HepG2 (cell line): ENCODE results near the gene ZNF800. TPM values are rescaled to one million over a fixed set of nuclear protein-coding genes. Genes with fewer than 3 reads are reported as not detected.

Experiments used
- ATAC-seq: fragments of 200-7000 bp; cut with Tn5 transposase; 3 replicates; pipeline ENCODE4 v1.9.1; 2020; ENCODE audit warnings: mild to moderate bottlenecking, moderate library complexity
- BruUV-seq: library from RNA; stranded (reverse); fragments of 400-500 nt; replicated peaks from 2 replicates; lab custom pipeline; 2021; lab: Mats Ljungman, UMichigan
- CTCF ChIA-PET: fragments of 300-600 bp; formaldehyde crosslinking; extraction: SDS; loops from one replicate; lab custom pipeline; 2021; ENCODE audit warnings: low total read pairs, inconsistent platforms, low intra/inter-chr PET ratio; lab: Yijun Ruan, JAX
- POLR2A ChIA-PET: fragments of 350-600 bp; sonication (Branson Sonifier 250); formaldehyde crosslinking; loops from one replicate; lab custom pipeline; 2020; ENCODE audit warnings: antibody characterized with exemption, inconsistent platforms; lab: Yijun Ruan, JAX
- DNase-seq: peaks from one replicate; pipeline ENCODE4 v3.0.0-alpha.2; 2015; ENCODE audit warnings: low spot score
- FAIRE-seq: peaks from 3 replicates; lab custom pipeline; 2011; peaks lifted over from hg19 to GRCh38; lab: Jason Lieb, UNC
- H2AFZ ChIP-seq: one replicate; pipeline ENCODE4 v1.6.1; 2011; ENCODE audit warnings: low read length, inconsistent platforms
- H3K27ac ChIP-seq: fragments of 300-600 bp; 3 replicates; pipeline ENCODE4 v1.8.0; 2011; ENCODE audit warnings: mixed run types, mild to moderate bottlenecking, mixed read lengths, low read length, inconsistent platforms; ENCODE audit not compliant: insufficient read depth; ENCODE audit errors: extremely low read length
- H3K27me3 ChIP-seq, 2 experiments: fragments of 200-600 bp in 1 of 2; 2 replicates in 1 of 2; 3 replicates in 1 of 2; pipeline versions ENCODE4 v1.6.0 to v1.8.0; 2011; ENCODE audit warnings: low read length in 2 of 2, mild to moderate bottlenecking in 2 of 2, moderate library complexity in 2 of 2, inconsistent platforms in 1 of 2; ENCODE audit not compliant: insufficient read depth in 2 of 2, control insufficient read depth in 1 of 2
- H3K36me3 ChIP-seq, 2 experiments: fragments of 200-600 bp in 1 of 2; replicated peaks in 1 of 2; 2 replicates in 1 of 2; 3 replicates in 1 of 2; pipeline versions ENCODE4 v1.5.1 to v1.8.0; 2011; ENCODE audit warnings: low read length in 2 of 2, inconsistent platforms in 1 of 2; ENCODE audit not compliant: insufficient read depth in 2 of 2, control insufficient read depth in 1 of 2
- H3K4me1 ChIP-seq: 2 replicates; pipeline ENCODE4 v1.5.1; 2012; ENCODE audit warnings: low read length, inconsistent platforms; ENCODE audit not compliant: insufficient read depth
- H3K4me2 ChIP-seq: 2 replicates; pipeline ENCODE4 v1.6.0; 2011; ENCODE audit warnings: low read depth, low read length, inconsistent platforms
- H3K4me3 ChIP-seq, 3 experiments: fragments of 200-600 bp in 1 of 3; sonication (generic), shearing (Covaris generic) in 1 of 3; replicated peaks in 1 of 3; 2 replicates each; pipeline ENCODE4 v1.5.1; 2011 to 2016; ENCODE audit warnings: low read length in 3 of 3, inconsistent platforms in 2 of 3, low read depth in 2 of 3, mild to moderate bottlenecking in 2 of 3, control low read depth in 1 of 3, mixed read lengths in 1 of 3; ENCODE audit not compliant: insufficient read depth in 1 of 3
- H3K79me2 ChIP-seq: one replicate; pipeline ENCODE4 v1.6.1; 2011; ENCODE audit warnings: low read length, inconsistent platforms; ENCODE audit not compliant: insufficient read depth
- H3K9ac ChIP-seq: 2 replicates; pipeline ENCODE4 v1.6.0; 2011; ENCODE audit warnings: mild to moderate bottlenecking, low read depth, low read length, inconsistent platforms; ENCODE audit not compliant: insufficient read depth
- H3K9me3 ChIP-seq: 2 replicates; pipeline ENCODE4 v1.5.1; 2012; ENCODE audit warnings: mild to moderate bottlenecking, low read length
- H4K20me1 ChIP-seq: 2 replicates; pipeline ENCODE4 v1.6.0; 2011; ENCODE audit warnings: inconsistent platforms, mild to moderate bottlenecking, low read length, moderate library complexity; ENCODE audit not compliant: insufficient read depth
- ELK4 ChIP-seq: sonication (generic); formaldehyde crosslinking; IDR thresholded peaks from 2 replicates; pipeline ENCODE4 v1.9.0; 2021; ENCODE audit warnings: missing genetic modification reagents, borderline replicate concordance
- LCORL ChIP-seq, 2 experiments: fragments of 450-650 bp in 1 of 2; sonication (generic) in 1 of 2; formaldehyde crosslinking in 1 of 2; IDR thresholded peaks; 2 replicates each; pipeline versions ENCODE4 v1.5.0 to v1.6.1; 2017 to 2020; ENCODE audit warnings: antibody characterized with exemption in 1 of 2, missing genetic modification reagents in 1 of 2
- RFXAP ChIP-seq: sonication (generic); formaldehyde crosslinking; IDR thresholded peaks from 2 replicates; pipeline ENCODE4 v1.4.0; 2020; ENCODE audit warnings: missing genetic modification reagents, borderline replicate concordance
- RNF2 ChIP-seq: fragments of 450-650 bp; conservative IDR thresholded peaks from 2 replicates; pipeline ENCODE4 v1.6.1; 2016; ENCODE audit warnings: low read depth
- ZNF143 ChIP-seq: sonication (generic); formaldehyde crosslinking; IDR thresholded peaks from 2 replicates; pipeline ENCODE4 v1.4.0; 2020; ENCODE audit warnings: missing genetic modification reagents
- ZNF20 ChIP-seq: sonication (generic); formaldehyde crosslinking; IDR thresholded peaks from 2 replicates; pipeline ENCODE4 v1.4.0; 2020; ENCODE audit warnings: mild to moderate bottlenecking, moderate library complexity, missing genetic modification reagents
- ZNF30 ChIP-seq: sonication (generic); formaldehyde crosslinking; IDR thresholded peaks from 2 replicates; pipeline ENCODE4 v1.5.0; 2020; ENCODE audit warnings: mild to moderate bottlenecking, missing genetic modification reagents
- ZNF317 ChIP-seq: sonication (generic); formaldehyde crosslinking; IDR thresholded peaks from 2 replicates; pipeline ENCODE4 v1.5.0; 2020; ENCODE audit warnings: mild to moderate bottlenecking, missing genetic modification reagents
- ZNF432 ChIP-seq: sonication (generic); formaldehyde crosslinking; IDR thresholded peaks from 2 replicates; pipeline ENCODE4 v1.5.0; 2020; ENCODE audit warnings: missing genetic modification reagents, mild to moderate bottlenecking, borderline replicate concordance
- ZNF512B ChIP-seq: sonication (generic); formaldehyde crosslinking; IDR thresholded peaks from 2 replicates; pipeline ENCODE4 v1.5.1; 2020; ENCODE audit warnings: missing genetic modification reagents, mild to moderate bottlenecking, borderline replicate concordance
- ZNF770 ChIP-seq: sonication (generic); formaldehyde crosslinking; IDR thresholded peaks from 2 replicates; pipeline ENCODE4 v1.5.0; 2020; ENCODE audit warnings: mild to moderate bottlenecking, missing genetic modification reagents
- WGBS: methylation state at CpG from one replicate; pipeline ENCODE4 v1.1.6; 2017; ENCODE audit warnings: low lambda C conversion rate; 5-methylcytosine and 5-hydroxymethylcytosine counted together
- in situ Hi-C: cut with HindIII; loops from 2 replicates; pipeline ENCODE4 v1.10.0; 2017; ENCODE audit warnings: low pct_unique_long_range_greater_than_20kb; ENCODE audit not compliant: extremely low pct_ligation_motif_present
- intact Hi-C: fragments of 100-400 bp; cut with micrococcal nuclease; formaldehyde crosslinking; loops from one replicate; pipeline ENCODE4 v1.10.0; 2022; ENCODE audit not compliant: unreplicated experiment
- polyA plus RNA-seq, 8 experiments: library from polyadenylated mRNA; depleted of rRNA in 3 of 8; stranded (reverse) in 7 of 8; unstranded in 1 of 8; fragments of >200 nt; fragmentation: Illumina TruSeq in 4 of 8; extraction: Trizol in 4 of 8; gene quantifications; 2 replicates each; pipeline versions ENCODE4 v1.2.1 to v1.2.3, GENCODE V29; 2011 to 2016; ENCODE audit warnings: low read depth in 4 of 8, missing spikeins in 1 of 8, mixed read lengths in 1 of 8; ENCODE audit not compliant: insufficient read depth in 1 of 8
- total RNA-seq, 5 experiments: library from RNA; depleted of rRNA; stranded (reverse); fragments of >200 nt; fragmentation: Illumina TruSeq; extraction: Trizol; gene quantifications; 2 replicates each; pipeline ENCODE4 v1.2.3, GENCODE V29; 2016; ENCODE audit warnings: low read depth in 1 of 5
- TF ChIP-seq, protein P1 (sequence below): sonication (generic); formaldehyde crosslinking; IDR thresholded peaks from 2 replicates; pipeline ENCODE4 v1.4.0; 2020; ENCODE audit warnings: missing genetic modification reagents, borderline replicate concordance

Gene ZNF800
- total and polyA plus RNA-seq, 2 of the 13 experiments (the other 11 are each of a cell fraction or from before 2014, with no cell fraction given): 7.1 to 12.7 TPM

- TF ChIP-seq, protein P1, sequence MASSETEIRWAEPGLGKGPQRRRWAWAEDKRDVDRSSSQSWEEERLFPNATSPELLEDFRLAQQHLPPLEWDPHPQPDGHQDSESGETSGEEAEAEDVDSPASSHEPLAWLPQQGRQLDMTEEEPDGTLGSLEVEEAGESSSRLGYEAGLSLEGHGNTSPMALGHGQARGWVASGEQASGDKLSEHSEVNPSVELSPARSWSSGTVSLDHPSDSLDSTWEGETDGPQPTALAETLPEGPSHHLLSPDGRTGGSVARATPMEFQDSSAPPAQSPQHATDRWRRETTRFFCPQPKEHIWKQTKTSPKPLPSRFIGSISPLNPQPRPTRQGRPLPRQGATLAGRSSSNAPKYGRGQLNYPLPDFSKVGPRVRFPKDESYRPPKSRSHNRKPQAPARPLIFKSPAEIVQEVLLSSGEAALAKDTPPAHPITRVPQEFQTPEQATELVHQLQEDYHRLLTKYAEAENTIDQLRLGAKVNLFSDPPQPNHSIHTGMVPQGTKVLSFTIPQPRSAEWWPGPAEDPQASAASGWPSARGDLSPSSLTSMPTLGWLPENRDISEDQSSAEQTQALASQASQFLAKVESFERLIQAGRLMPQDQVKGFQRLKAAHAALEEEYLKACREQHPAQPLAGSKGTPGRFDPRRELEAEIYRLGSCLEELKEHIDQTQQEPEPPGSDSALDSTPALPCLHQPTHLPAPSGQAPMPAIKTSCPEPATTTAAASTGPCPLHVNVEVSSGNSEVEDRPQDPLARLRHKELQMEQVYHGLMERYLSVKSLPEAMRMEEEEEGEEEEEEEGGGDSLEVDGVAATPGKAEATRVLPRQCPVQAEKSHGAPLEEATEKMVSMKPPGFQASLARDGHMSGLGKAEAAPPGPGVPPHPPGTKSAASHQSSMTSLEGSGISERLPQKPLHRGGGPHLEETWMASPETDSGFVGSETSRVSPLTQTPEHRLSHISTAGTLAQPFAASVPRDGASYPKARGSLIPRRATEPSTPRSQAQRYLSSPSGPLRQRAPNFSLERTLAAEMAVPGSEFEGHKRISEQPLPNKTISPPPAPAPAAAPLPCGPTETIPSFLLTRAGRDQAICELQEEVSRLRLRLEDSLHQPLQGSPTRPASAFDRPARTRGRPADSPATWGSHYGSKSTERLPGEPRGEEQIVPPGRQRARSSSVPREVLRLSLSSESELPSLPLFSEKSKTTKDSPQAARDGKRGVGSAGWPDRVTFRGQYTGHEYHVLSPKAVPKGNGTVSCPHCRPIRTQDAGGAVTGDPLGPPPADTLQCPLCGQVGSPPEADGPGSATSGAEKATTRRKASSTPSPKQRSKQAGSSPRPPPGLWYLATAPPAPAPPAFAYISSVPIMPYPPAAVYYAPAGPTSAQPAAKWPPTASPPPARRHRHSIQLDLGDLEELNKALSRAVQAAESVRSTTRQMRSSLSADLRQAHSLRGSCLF (CRISPR knock-in tag): no peak
- TF ChIP-seq ZNF143 (CRISPR knock-in tag): no peak
Observed at GRCh38 chr7:127438836-127439235, 46.3 kb upstream of the ZNF800 start (continued).

GRCh38 chr7:127437837-127438236 is 45.3 kb upstream of the ZNF800 start:
- DNase-seq (no peak), ATAC-seq (no peak), FAIRE-seq (no peak)
- H3K9ac ChIP-seq: no peak overlapping the region
- H2AFZ ChIP-seq: no peak overlapping the region
- H3K79me2 ChIP-seq: no peaks in the 10 kb centered on the region
- H4K20me1 ChIP-seq: no peaks in the 10 kb centered on the region
- ChIA-PET CTCF (no interaction called here), POLR2A (no interaction called here)
- in situ Hi-C loops (no loop called here), intact Hi-C loops (no loop called here)
- H3K4me1 ChIP-seq: no peaks in the 10 kb centered on the region
- no peak overlapping the region for H3K4me2 ChIP-seq
- H3K4me3 ChIP-seq: no peak overlapping the region
- no peaks in the 10 kb centered on the region for H3K36me3 ChIP-seq
- H3K27ac ChIP-seq: no peak overlapping the region
- no peaks in the 10 kb centered on the region for H3K9me3 ChIP-seq
- H3K27me3 ChIP-seq: no peaks in the 10 kb centered on the region
- 4% methylated on average over 2 of the region's 2 CpGs for WGBS
- no TSS peak for BruUV-seq
- TF ChIP-seq ZNF432: no peak
- TF ChIP-seq ZNF317 (CRISPR knock-in tag): no peak
- no peak for TF ChIP-seq ZNF512B (CRISPR knock-in tag)
- TF ChIP-seq ZNF30 (CRISPR knock-in tag): no peak
- no peak for TF ChIP-seq RFXAP (CRISPR knock-in tag)
- TF ChIP-seq LCORL (IDR thresholded peaks at IDR 0.05): no peak
- TF ChIP-seq LCORL (CRISPR knock-in tag; IDR thresholded peaks at IDR 0.05): no peak
- no peak for TF ChIP-seq ELK4
- no peak for TF ChIP-seq ZNF20 (CRISPR knock-in tag)
- no peak for TF ChIP-seq RNF2
- TF ChIP-seq ZNF770 (CRISPR knock-in tag): no peak
